GM18909 (cell line): Measurements from ENCODE around the gene P2RY12.
"Not testable (repeated sequence)": the region's sequence is repeated elsewhere in the genome, so short reads cannot be mapped to it uniquely, and the experiment has no call there.

Source experiments
- ATAC-seq: cut with Tn5 transposase; IDR thresholded peaks from one replicate; pipeline ENCODE4 v1.9.1; 2021; ENCODE audit warnings: mild to moderate bottlenecking; ENCODE audit not compliant: unreplicated experiment, poor library complexity

Gene P2RY12

DNA sequence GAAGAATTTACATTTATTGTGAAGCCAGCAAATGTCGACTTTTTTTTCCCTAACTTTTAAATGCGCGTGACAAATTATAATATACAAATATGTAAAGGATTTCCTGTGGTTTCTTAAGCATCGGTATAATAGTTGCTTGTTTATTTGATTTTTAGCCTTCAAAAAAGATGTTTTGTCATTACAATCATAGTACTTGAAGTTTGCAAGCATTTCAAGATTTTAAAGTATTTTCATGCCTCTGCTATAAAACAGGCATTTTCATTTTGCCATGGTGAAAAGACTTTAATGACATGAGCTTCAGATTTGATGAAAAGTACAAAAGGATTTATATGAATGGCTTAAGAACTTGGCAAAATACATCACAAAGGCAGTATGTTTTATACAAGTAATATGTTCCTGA is 9.4 kb upstream of the P2RY12 start:
- ATAC-seq = no peak

GRCh38 chr3:151393146-151393830 is 8.7 kb upstream of the P2RY12 start:
- ATAC-seq = no peak

GRCh38 chr3:151392191-151392590 is 7.6 kb upstream of the P2RY12 start:
- ATAC-seq = not testable (repeated sequence)

DNA sequence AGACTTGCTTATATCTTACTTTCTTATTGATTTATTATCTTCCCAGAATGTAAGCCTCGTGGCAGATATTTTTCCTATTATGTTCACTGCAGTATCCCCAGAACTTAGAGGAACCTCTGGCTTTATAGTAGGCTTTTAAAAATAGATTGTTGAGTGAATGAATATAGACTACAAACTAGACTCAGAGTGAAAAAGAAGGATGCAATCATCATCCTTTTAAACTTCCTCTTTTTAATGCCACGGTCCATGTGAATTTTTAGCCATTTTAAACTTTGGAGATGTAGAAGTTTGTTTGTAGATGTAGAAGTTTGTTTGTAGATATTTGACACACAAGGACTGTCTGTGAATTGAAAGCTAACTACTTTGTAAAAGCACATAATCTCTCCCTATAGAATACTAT is 7.2 kb upstream of the P2RY12 start:
- no peak for ATAC-seq

- peak; percentile 11 for ATAC-seq
These were observed 3.3 kb upstream of the P2RY12 start for GRCh38 chr3:151387842-151388241.

DNA sequence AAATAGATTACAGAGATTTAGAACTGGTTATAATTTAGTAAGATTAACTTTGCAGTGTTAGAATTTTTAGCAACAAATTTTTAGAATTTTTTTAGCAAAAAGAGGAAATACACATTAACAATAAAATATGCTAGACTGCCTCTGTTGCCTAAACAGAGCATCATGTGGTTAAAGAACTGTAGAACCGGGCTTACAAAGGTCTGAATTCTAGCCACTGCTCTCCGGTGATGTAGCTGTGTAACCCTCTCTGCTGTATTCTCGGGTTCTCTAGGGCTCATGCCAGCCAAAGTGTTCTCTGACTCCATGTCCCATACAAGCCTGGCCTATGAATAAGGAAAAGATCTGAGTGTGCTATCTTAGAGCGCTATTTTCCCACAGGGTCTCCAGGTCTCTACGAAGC is 2.9 kb upstream of the P2RY12 start:
- ATAC-seq = peak; percentile 23

- ATAC-seq = no peak
These were observed 1.5 kb upstream of the P2RY12 start for GRCh38 chr3:151386056-151386455.

DNA sequence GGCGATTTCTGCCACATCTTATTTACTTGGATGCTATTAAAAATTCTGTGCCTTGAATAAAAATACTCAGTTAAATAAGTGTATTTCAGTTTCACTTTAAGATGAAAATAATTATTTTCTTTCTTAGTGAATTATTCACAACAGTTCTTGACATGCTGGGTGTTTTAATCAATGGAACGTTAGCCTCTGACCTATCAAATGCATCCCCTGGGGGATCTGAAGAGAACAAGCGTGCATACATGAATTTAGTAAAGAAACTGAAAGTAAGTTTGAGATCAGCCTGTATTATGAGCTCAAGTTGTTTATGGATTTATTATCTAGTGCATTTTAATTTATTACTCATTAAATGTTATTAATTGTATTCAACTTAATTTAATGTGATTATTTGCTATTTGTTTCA is 597 bp downstream of the P2RY12 start:
- ATAC-seq = peak; percentile 65

- peak; percentile 24 for ATAC-seq
These were observed 1.4 kb downstream of the P2RY12 start for GRCh38 chr3:151383111-151383510.

GRCh38 chr3:151382671-151383070 is 1.9 kb downstream of the P2RY12 start:
- ATAC-seq = peak; percentile 41

GRCh38 chr3:151379083-151379734 is 5.3 kb downstream of the P2RY12 start:
- peak; percentile 40 for ATAC-seq

- peak; percentile 60 for ATAC-seq
These were observed 6.7 kb downstream of the P2RY12 start for GRCh38 chr3:151377768-151378385.

- ATAC-seq = no peak
These were observed 12.3 kb downstream of the P2RY12 start for GRCh38 chr3:151372063-151372820.

GRCh38 chr3:151371526-151371925 is 13.0 kb downstream of the P2RY12 start:
- ATAC-seq = no peak

GRCh38 chr3:151367448-151367847 is 17.1 kb downstream of the P2RY12 start:
- no peak for ATAC-seq

- ATAC-seq = no peak
These were observed 17.6 kb downstream of the P2RY12 start for GRCh38 chr3:151366993-151367392.

DNA sequence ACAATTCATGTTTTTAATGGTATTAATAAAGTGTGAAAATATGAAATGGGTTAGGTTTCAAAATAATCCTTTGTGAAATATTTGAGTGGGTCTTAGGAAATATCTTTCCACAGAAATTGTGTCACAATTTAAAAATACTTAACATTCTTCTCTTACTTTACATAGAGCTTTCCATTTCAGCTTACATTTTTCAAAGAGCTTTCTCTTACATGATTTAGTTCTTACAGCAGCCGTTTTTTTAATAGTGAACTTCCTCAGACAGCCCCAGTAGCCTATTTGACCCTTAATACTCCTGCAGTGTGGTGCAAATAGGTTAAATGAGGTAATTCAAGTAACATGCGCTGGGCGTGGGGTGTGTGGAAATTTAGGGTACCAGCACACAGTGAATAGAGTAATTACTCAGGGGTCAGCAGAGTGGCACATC is 21.8 kb downstream of the P2RY12 start:
- no peak for ATAC-seq

- ATAC-seq = no peak
These were observed 27.1 kb downstream of the P2RY12 start for GRCh38 chr3:151357463-151357850.

DNA sequence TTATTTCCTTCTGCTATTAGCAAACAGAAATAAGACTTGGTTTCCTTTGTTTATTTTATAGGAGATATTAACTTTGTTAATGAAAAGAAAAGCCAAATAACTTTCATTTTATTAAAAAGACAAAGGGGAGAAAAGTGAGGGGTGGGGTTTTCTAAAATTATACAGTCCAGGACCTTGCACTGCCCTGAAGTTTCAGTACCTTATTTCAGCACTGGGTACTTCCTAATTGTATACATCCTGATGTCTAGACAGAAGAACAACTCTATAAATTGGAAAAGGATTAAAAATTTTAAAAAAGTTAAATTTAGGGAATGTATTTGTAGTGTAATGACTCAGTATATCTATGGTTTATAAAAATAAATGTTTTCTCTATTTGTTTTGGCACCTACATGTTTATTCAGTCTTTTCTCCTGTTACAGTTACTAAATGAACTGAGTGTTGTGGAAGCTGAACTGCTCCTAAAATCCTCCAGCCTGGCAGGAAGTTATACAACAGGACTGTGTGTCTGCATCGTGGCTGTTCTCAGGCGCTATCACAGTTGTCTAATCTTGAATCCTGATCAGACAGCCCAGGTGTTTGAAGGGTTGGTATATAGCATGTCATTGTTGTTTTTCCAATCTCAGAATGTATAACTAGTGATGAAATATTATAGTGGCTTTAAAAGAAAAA is 27.6 kb downstream of the P2RY12 start:
- no peak for ATAC-seq

DNA sequence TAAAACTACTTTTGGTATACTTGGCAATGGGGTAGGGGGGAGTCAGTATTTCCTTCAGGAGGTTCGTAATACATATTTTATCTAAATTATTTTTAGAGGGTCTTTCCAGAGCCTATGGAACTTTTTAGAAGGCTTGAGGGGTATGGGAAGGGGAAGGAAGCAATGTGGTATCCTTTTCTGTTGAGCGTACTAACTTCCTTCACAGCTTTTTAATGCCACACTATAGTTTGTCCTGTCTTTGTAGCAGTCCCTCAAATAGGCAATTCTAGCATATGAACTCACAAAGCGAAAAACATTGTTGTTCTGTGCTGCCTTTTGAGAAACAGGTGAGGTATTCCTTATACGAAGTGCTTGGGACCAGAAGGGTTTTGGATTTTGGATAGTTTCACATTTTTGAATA is 32.9 kb downstream of the P2RY12 start:
- peak; percentile 42 for ATAC-seq
